Measurements from ENCODE around the gene UGT1A8. TPM values are rescaled to one million over a fixed set of nuclear protein-coding genes. Genes with fewer than 3 reads are reported as not detected.

The UGT1A8 gene
- total RNA-seq, 1 donor from 2014 or later: under 0.01 TPM

- Histone ChIP-seq H3K27me3 (ENCODE audit: control insufficient read depth, insufficient read depth, low read length) (no peaks in the 10 kb centered on the region), H3K4me3 (ENCODE audit: low read depth, low read length) (no peak overlapping the region), H3K36me3 (ENCODE audit: control insufficient read depth, insufficient read depth, low read length) (no peaks in the 10 kb centered on the region)
- DNase-seq (ENCODE audit: low read depth) (no peak), FAIRE-seq (no peak)
- no peak for TF ChIP-seq CTCF (IDR thresholded peaks at IDR 0.05; ENCODE audit: insufficient read depth, low read length, severe bottlenecking)
Observed at GRCh38 chr2:233793465-233794127, 176.2 kb downstream of the UGT1A8 start.

GRCh38 chr2:233794128-233794658, 176.8 kb downstream of the UGT1A8 start:
- no peaks in the 10 kb centered on the region for H3K36me3 ChIP-seq (ENCODE audit: control insufficient read depth, insufficient read depth, low read length)
- H3K27me3 ChIP-seq (ENCODE audit: control insufficient read depth, insufficient read depth, low read length): no peaks in the 10 kb centered on the region
- no peak for FAIRE-seq
- H3K4me3 ChIP-seq (ENCODE audit: low read depth, low read length): no peak overlapping the region
- no peak for TF ChIP-seq CTCF (IDR thresholded peaks at IDR 0.05; ENCODE audit: insufficient read depth, low read length, severe bottlenecking)
- DNase-seq (ENCODE audit: low read depth): no peak

- DNase-seq (ENCODE audit: low read depth): no peak
- no peak for FAIRE-seq
- Histone ChIP-seq H3K36me3 (ENCODE audit: control insufficient read depth, insufficient read depth, low read length) (no peaks in the 10 kb centered on the region), H3K4me3 (ENCODE audit: low read depth, low read length) (no peak overlapping the region), H3K27me3 (ENCODE audit: control insufficient read depth, insufficient read depth, low read length) (no peaks in the 10 kb centered on the region)
- TF ChIP-seq CTCF (IDR thresholded peaks at IDR 0.05; ENCODE audit: insufficient read depth, low read length, severe bottlenecking): no peak
Observed at GRCh38 chr2:233795735-233796171, 178.3 kb downstream of the UGT1A8 start.

GRCh38 chr2:233796254-233796653, 178.8 kb downstream of the UGT1A8 start:
- Histone ChIP-seq H3K36me3 (ENCODE audit: control insufficient read depth, insufficient read depth, low read length) (no peaks in the 10 kb centered on the region), H3K4me3 (ENCODE audit: low read depth, low read length) (no peak overlapping the region), H3K27me3 (ENCODE audit: control insufficient read depth, insufficient read depth, low read length) (no peaks in the 10 kb centered on the region)
- FAIRE-seq (no peak), DNase-seq (ENCODE audit: low read depth) (no peak)
- no peak for TF ChIP-seq CTCF (IDR thresholded peaks at IDR 0.05; ENCODE audit: insufficient read depth, low read length, severe bottlenecking)

GRCh38 chr2:233798335-233799086, 181.1 kb downstream of the UGT1A8 start:
- Histone ChIP-seq H3K27me3 (ENCODE audit: control insufficient read depth, insufficient read depth, low read length) (no peaks in the 10 kb centered on the region), H3K4me3 (ENCODE audit: low read depth, low read length) (no peak overlapping the region), H3K36me3 (ENCODE audit: control insufficient read depth, insufficient read depth, low read length) (no peaks in the 10 kb centered on the region)
- DNase-seq (ENCODE audit: low read depth): no peak
- no peak for TF ChIP-seq CTCF (IDR thresholded peaks at IDR 0.05; ENCODE audit: insufficient read depth, low read length, severe bottlenecking)
- FAIRE-seq: no peak
